ENCODE results near the gene TNNI3K.

DNA sequence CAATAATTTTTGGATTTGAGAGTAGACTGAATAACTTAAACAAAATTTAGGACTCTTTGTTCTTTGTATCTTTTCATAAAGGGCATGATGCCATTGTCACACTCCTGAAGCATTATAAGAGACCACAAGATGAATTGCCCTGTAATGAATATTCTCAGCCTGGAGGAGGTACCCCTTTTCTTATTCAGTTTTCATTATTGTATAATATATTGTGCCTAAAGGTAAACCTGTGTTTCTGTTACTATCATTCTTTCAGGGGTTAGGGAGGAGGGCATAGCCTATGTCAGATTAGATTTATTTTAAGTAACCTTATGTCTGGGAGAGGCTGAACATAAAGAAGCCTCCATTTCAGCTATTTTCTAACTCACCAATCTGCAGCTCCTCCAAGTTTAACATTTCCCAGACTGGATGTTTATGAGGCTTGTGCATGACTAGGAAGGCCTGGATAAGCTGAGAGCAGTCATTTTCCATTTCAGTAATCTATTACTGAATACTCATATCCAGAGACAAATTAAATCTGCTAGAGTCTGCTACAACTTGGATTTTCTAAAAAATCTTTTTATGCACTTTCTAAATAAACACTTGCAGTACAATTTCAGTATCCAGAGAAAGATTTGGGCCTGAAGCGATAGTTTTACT is 132.1 kb downstream of the TNNI3K start:
- TF ChIP-seq GATA2 (IDR thresholded peaks at IDR 0.05; ENCODE audit: low read depth, low read length) (no peak), GATA3 (IDR thresholded peaks at IDR 0.05; ENCODE audit: low read depth, low read length) (no peak)

Measured in SH-SY5Y (cell line).